ENCODE measurements around the gene CHERP.
"Not testable (repeated sequence)": the region's sequence is repeated elsewhere in the genome, so short reads cannot be mapped to it uniquely, and the experiment has no call there.

CHERP gene

GRCh38 chr19:16566161-16566560, 23.9 kb upstream of the CHERP start:
- no peak for DNase-seq (ENCODE audit: low read depth, low spot score)
- CTCF ChIA-PET: interaction anchor here (1.2 kb wide), 1 partner anchor 8 kb away, joined by 3 read pairs; no protein-coding TSS in a partner anchor
- TF ChIP-seq CTCF (IDR thresholded peaks at IDR 0.05; ENCODE audit: insufficient read depth, low read length, missing control alignments): no peak
- no peak overlapping the region for H3K4me3 ChIP-seq (ENCODE audit: low read depth, low read length)
- POLR2A ChIA-PET: no interaction called here

- DNase-seq (ENCODE audit: low read depth, low spot score): no peak
- POLR2A ChIA-PET: no interaction called here
- no peak for TF ChIP-seq CTCF (IDR thresholded peaks at IDR 0.05; ENCODE audit: insufficient read depth, low read length, missing control alignments)
- CTCF ChIA-PET: no interaction called here
- H3K4me3 ChIP-seq (ENCODE audit: low read depth, low read length): no peak overlapping the region
Measured at GRCh38 chr19:16564842-16565241, 22.6 kb upstream of the CHERP start.

- POLR2A ChIA-PET: no interaction called here
- no peak for DNase-seq (ENCODE audit: low read depth, low spot score)
- CTCF ChIA-PET: interaction anchor here (0.8 kb wide), 1 partner anchor 10 kb away, joined by 3 read pairs; no protein-coding TSS in a partner anchor
- no peak for TF ChIP-seq CTCF (IDR thresholded peaks at IDR 0.05; ENCODE audit: insufficient read depth, low read length, missing control alignments)
- H3K4me3 ChIP-seq (ENCODE audit: low read depth, low read length): no peak overlapping the region
Measured at GRCh38 chr19:16562608-16563025, 20.4 kb upstream of the CHERP start.

GRCh38 chr19:16561382-16561781, 19.1 kb upstream of the CHERP start:
- H3K4me3 ChIP-seq (ENCODE audit: low read depth, low read length): no peak overlapping the region
- ChIA-PET POLR2A (no interaction called here), CTCF (no interaction called here)
- DNase-seq (ENCODE audit: low read depth, low spot score): no peak
- no peak for TF ChIP-seq CTCF (IDR thresholded peaks at IDR 0.05; ENCODE audit: insufficient read depth, low read length, missing control alignments)

- DNase-seq (ENCODE audit: low read depth, low spot score): no peak
- H3K4me3 ChIP-seq (ENCODE audit: low read depth, low read length): no peak overlapping the region
- POLR2A ChIA-PET: no interaction called here
- CTCF ChIA-PET: no interaction called here
- no peak for TF ChIP-seq CTCF (IDR thresholded peaks at IDR 0.05; ENCODE audit: insufficient read depth, low read length, missing control alignments)
Measured at GRCh38 chr19:16559780-16560276, 17.6 kb upstream of the CHERP start.

- ChIA-PET POLR2A (no interaction called here), CTCF (no interaction called here)
- TF ChIP-seq CTCF (IDR thresholded peaks at IDR 0.05; ENCODE audit: insufficient read depth, low read length, missing control alignments): no peak
- no peak for DNase-seq (ENCODE audit: low read depth, low spot score)
- H3K4me3 ChIP-seq (ENCODE audit: low read depth, low read length): no peak overlapping the region
Measured at GRCh38 chr19:16554776-16555175, 12.5 kb upstream of the CHERP start.

- POLR2A ChIA-PET; DNase-seq (ENCODE audit: low read depth, low spot score); H3K4me3 ChIP-seq (ENCODE audit: low read depth, low read length); CTCF ChIA-PET: not testable (repeated sequence)
Measured at GRCh38 chr19:16551902-16552301, 9.7 kb upstream of the CHERP start.

All from AG04449 (cell line).